SU-DHL-6 (cell line): ENCODE results near the gene WDR7.

Experiments used
- H2AFZ ChIP-seq: fragments of 200-600 bp; sonication (generic); 2 replicates; pipeline ENCODE4 v1.6.1; 2014; ENCODE audit warnings: low read depth, mild to moderate bottlenecking, moderate library complexity, mixed read lengths, antibody characterized with exemption, low read length; ENCODE audit not compliant: severe bottlenecking
- H3F3A ChIP-seq: fragments of 200-600 bp; shearing (Covaris generic); 2 replicates; pipeline ENCODE4 v1.6.0; 2016; ENCODE audit warnings: antibody characterized with exemption, mild to moderate bottlenecking; ENCODE audit not compliant: insufficient read depth
- H3K27ac ChIP-seq: fragments of 200-600 bp; sonication (generic); 2 replicates; pipeline ENCODE4 v1.5.1; 2016; ENCODE audit warnings: low read depth, mild to moderate bottlenecking, low read length, moderate library complexity, mixed read lengths
- H3K27me3 ChIP-seq: fragments of 200-600 bp; sonication (generic), shearing (Covaris generic); 2 replicates; pipeline ENCODE4 v1.6.0; 2014; ENCODE audit warnings: mild to moderate bottlenecking, low read length
- H3K36me3 ChIP-seq: fragments of 200-600 bp; sonication (generic); 2 replicates; pipeline ENCODE4 v1.6.1; 2014; ENCODE audit warnings: mild to moderate bottlenecking, low read length, mixed read lengths
- H3K4me2 ChIP-seq: fragments of 300-600, 200-600 bp; shearing (Covaris generic), sonication (generic); 2 replicates; pipeline ENCODE4 v1.6.0; 2014; ENCODE audit warnings: low read length, low read depth, mild to moderate bottlenecking; ENCODE audit not compliant: poor library complexity, severe bottlenecking
- H3K4me3 ChIP-seq: fragments of 200-600 bp; sonication (generic); 2 replicates; pipeline ENCODE4 v1.5.1; 2014; ENCODE audit warnings: antibody characterized with exemption, low read length, mild to moderate bottlenecking, mixed read lengths; ENCODE audit not compliant: insufficient read depth, poor library complexity, severe bottlenecking
- H3K79me2 ChIP-seq: fragments of 200-600 bp; sonication (generic); 2 replicates; pipeline ENCODE4 v1.6.1; 2014; ENCODE audit warnings: mild to moderate bottlenecking, low read length, moderate library complexity; ENCODE audit not compliant: insufficient read depth
- H3K9ac ChIP-seq: fragments of 200-600 bp; sonication (generic); 2 replicates; pipeline ENCODE4 v1.7.0; 2014; ENCODE audit warnings: mild to moderate bottlenecking, low read length
- H3K9me2 ChIP-seq: fragments of 200-600 bp; sonication (generic); replicated peaks from 2 replicates; pipeline ENCODE4 v1.6.1; 2014; ENCODE audit warnings: low read length; ENCODE audit not compliant: insufficient read depth
- H3K9me3 ChIP-seq: fragments of 200-600 bp; sonication (generic); 2 replicates; pipeline ENCODE4 v1.6.1; 2014; ENCODE audit warnings: low read length, mixed read lengths; ENCODE audit not compliant: insufficient read depth
- H4K20me1 ChIP-seq: fragments of 200-600 bp; sonication (generic); 2 replicates; pipeline ENCODE4 v1.6.1; 2014; ENCODE audit warnings: low read depth, mild to moderate bottlenecking, antibody characterized with exemption, low read length, moderate library complexity, mixed read lengths
- EZH2phosphoT487 ChIP-seq: fragments of 200-600 bp; sonication (generic), shearing (Covaris generic); conservative IDR thresholded peaks from 2 replicates; pipeline ENCODE4 v1.6.1; 2018; ENCODE audit warnings: mild to moderate bottlenecking, antibody characterized with exemption, low read length, moderate library complexity, mixed read lengths
- TF ChIP-seq, protein P1 (sequence below): fragments of 200-600 bp; sonication (generic); IDR thresholded peaks from one replicate; pipeline ENCODE4 v1.5.1; 2017; ENCODE audit warnings: antibody characterized with exemption, mild to moderate bottlenecking, low read length, moderate library complexity; ENCODE audit not compliant: insufficient read depth, poor library complexity, severe bottlenecking

WDR7 gene

GRCh38 chr18:56890632-56891031, 239.5 kb downstream of the WDR7 start:
- Histone ChIP-seq H4K20me1 (no peaks in the 10 kb centered on the region), H2AFZ (no peak overlapping the region), H3K36me3 (no peaks in the 10 kb centered on the region), H3K79me2 (no peaks in the 10 kb centered on the region), H3K9me2 (no peaks in the 10 kb centered on the region), H3F3A (no peaks in the 10 kb centered on the region), H3K4me3 (no peak overlapping the region), H3K4me2 (no peak overlapping the region), H3K27ac (no peak overlapping the region), H3K9me3 (no peaks in the 10 kb centered on the region), H3K9ac (no peak overlapping the region), H3K27me3 (no peaks in the 10 kb centered on the region)
- TF ChIP-seq EZH2phosphoT487, result no peak
- TF ChIP-seq, protein P1, sequence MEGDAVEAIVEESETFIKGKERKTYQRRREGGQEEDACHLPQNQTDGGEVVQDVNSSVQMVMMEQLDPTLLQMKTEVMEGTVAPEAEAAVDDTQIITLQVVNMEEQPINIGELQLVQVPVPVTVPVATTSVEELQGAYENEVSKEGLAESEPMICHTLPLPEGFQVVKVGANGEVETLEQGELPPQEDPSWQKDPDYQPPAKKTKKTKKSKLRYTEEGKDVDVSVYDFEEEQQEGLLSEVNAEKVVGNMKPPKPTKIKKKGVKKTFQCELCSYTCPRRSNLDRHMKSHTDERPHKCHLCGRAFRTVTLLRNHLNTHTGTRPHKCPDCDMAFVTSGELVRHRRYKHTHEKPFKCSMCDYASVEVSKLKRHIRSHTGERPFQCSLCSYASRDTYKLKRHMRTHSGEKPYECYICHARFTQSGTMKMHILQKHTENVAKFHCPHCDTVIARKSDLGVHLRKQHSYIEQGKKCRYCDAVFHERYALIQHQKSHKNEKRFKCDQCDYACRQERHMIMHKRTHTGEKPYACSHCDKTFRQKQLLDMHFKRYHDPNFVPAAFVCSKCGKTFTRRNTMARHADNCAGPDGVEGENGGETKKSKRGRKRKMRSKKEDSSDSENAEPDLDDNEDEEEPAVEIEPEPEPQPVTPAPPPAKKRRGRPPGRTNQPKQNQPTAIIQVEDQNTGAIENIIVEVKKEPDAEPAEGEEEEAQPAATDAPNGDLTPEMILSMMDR, result no peak

DNA sequence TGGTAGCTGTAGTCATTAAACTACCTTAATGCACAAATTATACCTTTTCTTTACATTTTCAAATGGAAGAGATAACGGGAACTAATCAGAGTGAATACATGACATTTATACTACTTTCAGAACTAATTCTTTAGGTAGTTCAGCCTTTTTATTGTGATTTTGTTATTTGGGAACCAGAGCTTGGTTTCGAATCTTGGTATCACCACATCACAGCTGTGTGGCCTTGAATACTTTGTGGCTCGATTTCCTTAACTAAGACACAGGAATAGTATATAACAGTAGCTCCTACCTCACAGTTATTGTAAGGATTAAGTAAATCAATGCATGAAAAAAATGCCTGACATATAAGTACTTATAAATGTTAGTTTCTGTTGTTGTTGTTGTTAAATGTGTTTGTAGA, 240.0 kb downstream of the WDR7 start:
- Histone ChIP-seq H3K27ac (no peak overlapping the region), H3K9me2 (no peaks in the 10 kb centered on the region), H3K27me3 (no peaks in the 10 kb centered on the region), H3K9me3 (no peaks in the 10 kb centered on the region), H3K4me2 (no peak overlapping the region), H3K79me2 (no peaks in the 10 kb centered on the region), H3K4me3 (no peak overlapping the region), H3K36me3 (no peaks in the 10 kb centered on the region), H4K20me1 (no peaks in the 10 kb centered on the region), H2AFZ (no peak overlapping the region), H3K9ac (no peak overlapping the region), H3F3A (no peaks in the 10 kb centered on the region)
- TF ChIP-seq EZH2phosphoT487, result no peak
- TF ChIP-seq, protein P1, result no peak

- Histone ChIP-seq H3K9me2 (no peaks in the 10 kb centered on the region), H3K27ac (no peak overlapping the region), H3K9me3 (no peaks in the 10 kb centered on the region), H3K9ac (no peak overlapping the region), H3F3A (no peaks in the 10 kb centered on the region), H3K4me3 (no peak overlapping the region), H3K79me2 (no peaks in the 10 kb centered on the region), H2AFZ (no peak overlapping the region), H3K4me2 (no peak overlapping the region), H3K36me3 (no peaks in the 10 kb centered on the region), H3K27me3 (no peaks in the 10 kb centered on the region), H4K20me1 (no peaks in the 10 kb centered on the region)
- TF ChIP-seq, protein P1, result no peak
- no peak for TF ChIP-seq EZH2phosphoT487
Measured at GRCh38 chr18:56891870-56892269, 240.7 kb downstream of the WDR7 start.
